H1 (cell line): ENCODE data around the gene CD300C. TPM values are rescaled to one million over a fixed set of nuclear protein-coding genes. Genes with fewer than 3 reads are reported as not detected.
A peak's percentile ranks its signal among the peaks of the same experiment; 100 is the strongest.

Source experiments
- CTCF ChIA-PET: fragments of 300-600 bp; sonication (Branson Sonifier 250); formaldehyde crosslinking; loops from one replicate; lab custom pipeline; 2021; ENCODE audit not compliant: partially characterized antibody; lab: Charles Lee
- POLR2A ChIA-PET: fragments of 300-600 bp; sonication (Branson Sonifier 250); formaldehyde crosslinking; loops from one replicate; lab custom pipeline; 2021; ENCODE audit warnings: inconsistent platforms; ENCODE audit not compliant: partially characterized antibody; lab: Charles Lee
- DNase-seq, 2 experiments: peaks; one replicate each; pipeline versions ENCODE4 v3.0.0 to v3.0.0-alpha.2; 2010 to 2022; ENCODE audit warnings: low spot score in 2 of 2, low read depth in 1 of 2, mixed read lengths in 1 of 2
- FAIRE-seq: peaks from 2 replicates; lab custom pipeline; 2011; peaks lifted over from hg19 to GRCh38; lab: Jason Lieb, UNC
- H2AFZ ChIP-seq: 2 replicates; pipeline ENCODE4 v1.8.1; 2012; ENCODE audit warnings: low read length, inconsistent platforms
- H2AK5ac ChIP-seq: 2 replicates; pipeline ENCODE4 v1.6.1; 2013; ENCODE audit warnings: low read depth, low read length
- H2BK120ac ChIP-seq: replicated peaks from 2 replicates; pipeline ENCODE3; 2013; ENCODE audit warnings: low read depth, low read length, inconsistent platforms
- H2BK12ac ChIP-seq: 2 replicates; pipeline ENCODE4 v1.6.1; 2013; ENCODE audit warnings: low read depth, low read length
- H2BK15ac ChIP-seq: 2 replicates; pipeline ENCODE4 v1.6.1; 2013; ENCODE audit warnings: low read length
- H2BK20ac ChIP-seq: 2 replicates; pipeline ENCODE4 v1.6.1; 2013; ENCODE audit warnings: low read length
- H2BK5ac ChIP-seq: 2 replicates; pipeline ENCODE4 v1.6.1; 2013; ENCODE audit warnings: low read depth, low read length
- H3K14ac ChIP-seq: 2 replicates; pipeline ENCODE4 v1.6.1; 2013; ENCODE audit warnings: inconsistent platforms; ENCODE audit not compliant: insufficient read length
- H3K18ac ChIP-seq: 2 replicates; pipeline ENCODE4 v1.6.1; 2013; ENCODE audit warnings: low read length; ENCODE audit errors: extremely low read depth
- H3K23ac ChIP-seq: 2 replicates; pipeline ENCODE4 v1.6.1; 2013; ENCODE audit warnings: inconsistent platforms; ENCODE audit not compliant: insufficient read length
- H3K23me2 ChIP-seq: 2 replicates; pipeline ENCODE4 v1.6.1; 2013; ENCODE audit warnings: low read depth, low read length
- H3K27ac ChIP-seq: 2 replicates; pipeline ENCODE4 v1.6.1; 2011; ENCODE audit warnings: low read depth, low read length, inconsistent platforms
- H3K27me3 ChIP-seq, 4 experiments: replicated peaks in 1 of 4; 1 replicate in 1 of 4; 2 replicates in 3 of 4; pipeline versions ENCODE4 v1.6.1 to v1.8.1; 2011 to 2013; ENCODE audit warnings: low read length in 3 of 4, mild to moderate bottlenecking in 3 of 4, inconsistent platforms in 2 of 4, mixed read lengths in 2 of 4, moderate library complexity in 1 of 4; ENCODE audit not compliant: control insufficient read depth in 3 of 4, insufficient read depth in 3 of 4; ENCODE audit errors: extremely low read depth in 1 of 4
- H3K36me3 ChIP-seq, 4 experiments: 2 replicates each; pipeline versions ENCODE4 v1.6.1 to v1.8.1; 2011 to 2013; ENCODE audit warnings: mild to moderate bottlenecking in 4 of 4, low read length in 3 of 4, moderate library complexity in 2 of 4, control low read depth in 1 of 4, inconsistent platforms in 1 of 4; ENCODE audit not compliant: insufficient read depth in 4 of 4, control insufficient read depth in 2 of 4
- H3K4ac ChIP-seq: replicated peaks from 2 replicates; pipeline ENCODE3; 2013; ENCODE audit warnings: low read length, low read depth, mixed read lengths, inconsistent platforms; ENCODE audit not compliant: insufficient read length
- H3K4me1 ChIP-seq, 4 experiments: replicated peaks in 1 of 4; 1 replicate in 1 of 4; 2 replicates in 3 of 4; pipeline versions ENCODE4 v1.6.1 to v1.8.1; 2011 to 2013; ENCODE audit warnings: low read length in 3 of 4, inconsistent platforms in 2 of 4, mixed read lengths in 1 of 4; ENCODE audit not compliant: insufficient read depth in 4 of 4, control insufficient read depth in 3 of 4
- H3K4me2 ChIP-seq, 2 experiments: 2 replicates each; pipeline versions ENCODE4 v1.6.1 to v1.8.1; 2011 to 2013; ENCODE audit warnings: low read depth in 2 of 2, low read length in 2 of 2, control low read depth in 1 of 2, inconsistent platforms in 1 of 2, mild to moderate bottlenecking in 1 of 2; ENCODE audit not compliant: insufficient read depth in 1 of 2
- H3K4me3 ChIP-seq, 4 experiments: fragments of 200-600, 300-600 bp in 1 of 4; sonication (generic), shearing (Covaris generic), sonication (Bioruptor Twin) in 1 of 4; 2 replicates each; pipeline versions ENCODE4 v1.5.1 to v1.8.1; 2011 to 2016; ENCODE audit warnings: low read length in 4 of 4, low read depth in 3 of 4, control low read depth in 2 of 4, inconsistent platforms in 2 of 4, mild to moderate bottlenecking in 2 of 4, mixed read lengths in 1 of 4, moderate library complexity in 1 of 4; ENCODE audit not compliant: insufficient read depth in 2 of 4; ENCODE audit errors: extremely low read depth in 1 of 4
- H3K56ac ChIP-seq: replicated peaks from 2 replicates; pipeline ENCODE3; 2013; ENCODE audit warnings: low read depth, mild to moderate bottlenecking, mixed read lengths, low read length, inconsistent platforms; ENCODE audit not compliant: insufficient read length
- H3K79me1 ChIP-seq: 2 replicates; pipeline ENCODE4 v1.6.1; 2013; ENCODE audit warnings: low read depth, low read length, control low read depth
- H3K79me2 ChIP-seq, 2 experiments: 2 replicates each; pipeline versions ENCODE4 v1.6.1 to v1.8.1; 2012 to 2013; ENCODE audit warnings: low read length in 2 of 2, mild to moderate bottlenecking in 2 of 2, inconsistent platforms in 1 of 2; ENCODE audit not compliant: insufficient read depth in 2 of 2, control insufficient read depth in 1 of 2
- H3K9ac ChIP-seq, 4 experiments: replicated peaks in 1 of 4; 1 replicate in 1 of 4; 2 replicates in 3 of 4; pipeline versions ENCODE4 v1.6.1 to v1.8.1; 2011 to 2013; ENCODE audit warnings: low read depth in 3 of 4, low read length in 3 of 4, control low read depth in 2 of 4, mild to moderate bottlenecking in 2 of 4, moderate library complexity in 2 of 4, inconsistent platforms in 1 of 4; ENCODE audit errors: extremely low read depth in 1 of 4
- H3K9me3 ChIP-seq, 2 experiments: 2 replicates each; pipeline versions ENCODE4 v1.6.1 to v1.8.1; 2012 to 2013; ENCODE audit warnings: mild to moderate bottlenecking in 2 of 2, moderate library complexity in 2 of 2, control low read depth in 1 of 2, inconsistent platforms in 1 of 2, low read depth in 1 of 2, low read length in 1 of 2, mixed read lengths in 1 of 2; ENCODE audit not compliant: insufficient read depth in 2 of 2
- H4K20me1 ChIP-seq, 2 experiments: replicated peaks in 1 of 2; 2 replicates each; pipeline versions ENCODE3 to v1.8.1; 2011 to 2013; ENCODE audit warnings: inconsistent platforms in 2 of 2, low read length in 2 of 2, mild to moderate bottlenecking in 1 of 2; ENCODE audit not compliant: insufficient read depth in 2 of 2, control insufficient read depth in 1 of 2
- H4K5ac ChIP-seq: 2 replicates; pipeline ENCODE4 v1.6.1; 2013; ENCODE audit warnings: low read length, low read depth, mixed read lengths, inconsistent platforms; ENCODE audit not compliant: insufficient read length
- H4K8ac ChIP-seq: 2 replicates; pipeline ENCODE4 v1.8.0; 2013; ENCODE audit warnings: mild to moderate bottlenecking, moderate library complexity, low read length, inconsistent platforms; ENCODE audit not compliant: insufficient read depth; ENCODE audit errors: extremely low read depth
- H4K91ac ChIP-seq: replicated peaks from 2 replicates; pipeline ENCODE3; 2013; ENCODE audit warnings: low read length, mixed read lengths, inconsistent platforms; ENCODE audit not compliant: insufficient read length
- JUND ChIP-seq: IDR thresholded peaks from 2 replicates; pipeline ENCODE4 v1.6.1; 2011; ENCODE audit warnings: mild to moderate bottlenecking, improper control_type of control experiment, low read length
- KDM5A ChIP-seq: fragments of 200-600 bp; IDR thresholded peaks from 2 replicates; pipeline ENCODE4 v1.7.1; 2012; ENCODE audit warnings: mild to moderate bottlenecking, low read length, inconsistent platforms, mixed read lengths
- PHF8 ChIP-seq: fragments of 200-600 bp; sonication (generic); conservative IDR thresholded peaks from 2 replicates; pipeline ENCODE4 v1.7.1; 2012; ENCODE audit warnings: low read depth, mild to moderate bottlenecking, inconsistent platforms, low read length, moderate library complexity
- TEAD4 ChIP-seq: IDR thresholded peaks from 2 replicates; pipeline ENCODE4 v1.6.1; 2012; ENCODE audit warnings: low read depth, low read length, inconsistent platforms, mixed read lengths
- ZNF274 ChIP-seq: IDR thresholded peaks from 2 replicates; pipeline ENCODE4 v1.7.0; 2012; ENCODE audit warnings: low read length, borderline replicate concordance; ENCODE audit errors: extremely low read depth
- WGBS, 2 experiments: shearing (Covaris generic) in 1 of 2; methylation state at CpG; one replicate each; pipeline versions ENCODE4 v1.1.6 to v1.1.7; 2013 to 2015; ENCODE audit warnings: low lambda C conversion rate in 2 of 2, mixed read lengths in 2 of 2, inconsistent platforms in 1 of 2, low coverage in 1 of 2, missing lambda C conversion rate in 1 of 2; ENCODE audit not compliant: insufficient replicate concordance in 2 of 2, insufficient coverage in 1 of 2, insufficient read length in 1 of 2; ENCODE audit errors: extremely low coverage in 1 of 2, missing lambda C conversion rate in 1 of 2; 5-methylcytosine and 5-hydroxymethylcytosine counted together
- polyA plus RNA-seq, 7 experiments: library from polyadenylated mRNA; depleted of rRNA in 3 of 7; stranded (reverse) in 5 of 7; unstranded in 2 of 7; fragments of >200 nt in 5 of 7; fragments of 200-250 nt in 2 of 7; gene quantifications; 1 replicate in 5 of 7; 2 replicates in 1 of 7; 4 replicates in 1 of 7; pipeline versions ENCODE4 v1.2.1 to v1.2.3, GENCODE V29; 2011 to 2013; ENCODE audit warnings: missing spikeins in 2 of 7, mixed read lengths in 2 of 7
- total RNA-seq: library from RNA; stranded (reverse); fragmentation: NEBNext Ultra II Directional; extraction: Animal tissue kit (Norgen Biotek cat#: 25700); gene quantifications from 2 replicates; pipeline ENCODE4 v1.2.1, GENCODE V29; 2021

Gene CD300C
- total and polyA plus RNA-seq, 2 of the 8 experiments (the other 6 are each of a cell fraction or from before 2014, with no cell fraction given) = not detected

DNA sequence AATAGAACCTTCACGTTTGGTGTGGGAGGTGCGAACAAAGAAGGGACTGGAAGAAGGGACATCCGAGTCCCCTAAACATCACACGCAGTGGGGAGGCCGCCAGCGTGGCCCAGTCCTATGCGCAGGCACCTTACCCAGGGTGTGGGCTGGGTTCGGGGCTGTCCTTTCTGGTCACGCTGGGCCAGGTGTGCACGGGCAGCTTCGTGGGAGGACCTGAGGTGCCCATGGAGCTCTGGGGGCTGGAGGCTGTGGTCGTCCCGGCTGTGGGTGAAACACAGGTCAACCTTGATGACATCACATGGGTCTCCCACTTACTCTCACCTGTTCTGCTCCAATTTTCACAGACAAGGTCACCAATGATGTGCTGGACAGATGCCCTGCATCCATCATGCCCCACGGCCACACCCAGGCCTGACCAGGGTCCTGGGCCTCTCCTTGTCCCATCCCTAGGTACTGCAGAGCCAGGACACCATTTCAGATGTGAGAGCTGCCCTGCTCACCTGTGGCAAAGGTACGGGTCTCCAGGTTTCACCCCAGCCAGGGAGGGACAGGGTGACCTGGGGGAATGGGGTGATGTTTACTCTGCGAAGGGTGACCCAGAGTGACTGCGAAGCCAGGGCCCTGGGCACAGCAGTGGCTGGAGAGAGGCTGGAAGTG, 3.1 kb downstream of the CD300C start:
- no peak overlapping the region for H4K91ac ChIP-seq
- H3K9ac ChIP-seq = no peak overlapping the region
- no peak overlapping the region for H2BK20ac ChIP-seq
- H2BK5ac ChIP-seq = no peak overlapping the region
- H3K56ac ChIP-seq = no peak overlapping the region
- no peak overlapping the region for H3K4me2 ChIP-seq
- H3K4me3 ChIP-seq = no peak overlapping the region
- no peak overlapping the region for H2AK5ac ChIP-seq
- H3K4ac ChIP-seq = no peak overlapping the region
- no peaks in the 10 kb centered on the region for H3K79me2 ChIP-seq
- 82% methylated on average over 8 of the region's 17 CpGs; no CpG with 5 or more reads in 1 of the 2 experiments for WGBS, 2 experiments
- no peak for DNase-seq
- no peaks in the 10 kb centered on the region for H3K36me3 ChIP-seq
- H3K23me2 ChIP-seq = 0 out of 2 replicates have a peak, but pooled peaks cover 2% of the 10 kb centered on the region
- no peaks in the 10 kb centered on the region for H3K4me1 ChIP-seq
- no peak overlapping the region for H2BK15ac ChIP-seq
- ChIA-PET CTCF (interaction anchor here (0.7 to 1.0 kb wide), 4 partner anchors 18 to 238 kb away, joined by 3 to 4 read pairs (median 4); no protein-coding TSS in a partner anchor), POLR2A (no interaction called here)
- H3K23ac ChIP-seq = no peak overlapping the region
- H3K27me3 ChIP-seq = no peaks in the 10 kb centered on the region; a peak in 1 of 7 replicates
- H3K9me3 ChIP-seq = no peaks in the 10 kb centered on the region
- no peak overlapping the region for H2BK120ac ChIP-seq
- H3K79me1 ChIP-seq = no peaks in the 10 kb centered on the region
- H3K14ac ChIP-seq = no peak overlapping the region
- TF ChIP-seq KDM5A (no peak), TEAD4 (no peak), ZNF274 (no peak), PHF8 (no peak), JUND (no peak)
- no peak overlapping the region for H3K27ac ChIP-seq
- H2AFZ ChIP-seq = no peak overlapping the region
- 0 out of 2 replicates have a peak overlapping the region, but pooled peaks have one; percentile 7 for H2BK12ac ChIP-seq
- no peak overlapping the region for H4K5ac ChIP-seq
- H4K20me1 ChIP-seq = peaks cover 0 to 2% of the 10 kb centered on the region in 2 experiments
- no peak overlapping the region for H3K18ac ChIP-seq
- 0 out of 2 replicates have a peak overlapping the region, but pooled peaks have one; percentile 14 for H4K8ac ChIP-seq
- no peak for FAIRE-seq
